Spleen (tissue), 7 donors: Measurements from ENCODE around the gene VWF.

Experiments
- POLR2A ChIP-seq, 3 donors: fragments of 450-650 bp; IDR thresholded peaks; one replicate each; pipeline ENCODE4 v1.5.1; 2017; ENCODE audit warnings: antibody characterized with exemption in 3 of 3, mild to moderate bottlenecking in 1 of 3
- POLR2AphosphoS5 ChIP-seq, 3 donors: sonication (generic); formaldehyde crosslinking; IDR thresholded peaks; one replicate each; pipeline ENCODE4 v1.5.1; 2017; ENCODE audit warnings: antibody characterized with exemption in 3 of 3
- TF ChIP-seq, protein P1 (sequence below), 11 experiments: fragments of 200-600 bp in 7 of 11; fragments of 450-650 bp in 4 of 11; sonication (generic) in 4 of 11; IDR thresholded peaks in 8 of 11; conservative IDR thresholded peaks in 3 of 11; 1 replicate in 7 of 11; 2 replicates in 4 of 11; pipeline versions ENCODE4 v1.4.0 to v1.8.0; 2016 to 2021; ENCODE audit warnings: antibody characterized with exemption in 11 of 11, inconsistent platforms in 4 of 11, mild to moderate bottlenecking in 1 of 11
- donor health status: DM: no; HTN: no; CAD: no; lungs with moderate emphysema.
- donor health status: DM: no; HTN: no; CAD: no.
- donor health status: DM: no; HTN: no; CAD: no.

DNA sequence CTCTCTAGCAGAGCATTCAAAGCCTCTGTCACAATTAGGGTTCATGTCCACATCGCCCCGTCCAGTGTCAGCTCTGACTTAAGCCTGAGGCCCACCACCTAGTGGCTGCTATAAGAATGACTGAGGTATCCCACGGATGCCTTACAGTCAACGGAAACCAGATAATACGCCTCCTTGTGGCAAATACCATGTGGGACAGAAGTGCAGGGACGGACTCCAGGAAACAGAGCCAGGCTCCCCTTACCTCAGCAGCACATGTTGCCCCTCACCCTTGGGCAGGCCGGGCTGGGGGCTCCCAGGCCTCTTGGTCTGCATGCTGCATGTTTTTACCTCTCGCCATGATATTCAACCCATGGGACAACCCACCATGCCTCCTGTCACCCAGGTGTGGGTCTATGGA is 86.3 kb downstream of the VWF start:
- TF ChIP-seq POLR2AphosphoS5 (IDR thresholded peaks at IDR 0.05) (no peak), POLR2A (IDR thresholded peaks at IDR 0.05) (no peak)
- TF ChIP-seq, protein P1, sequence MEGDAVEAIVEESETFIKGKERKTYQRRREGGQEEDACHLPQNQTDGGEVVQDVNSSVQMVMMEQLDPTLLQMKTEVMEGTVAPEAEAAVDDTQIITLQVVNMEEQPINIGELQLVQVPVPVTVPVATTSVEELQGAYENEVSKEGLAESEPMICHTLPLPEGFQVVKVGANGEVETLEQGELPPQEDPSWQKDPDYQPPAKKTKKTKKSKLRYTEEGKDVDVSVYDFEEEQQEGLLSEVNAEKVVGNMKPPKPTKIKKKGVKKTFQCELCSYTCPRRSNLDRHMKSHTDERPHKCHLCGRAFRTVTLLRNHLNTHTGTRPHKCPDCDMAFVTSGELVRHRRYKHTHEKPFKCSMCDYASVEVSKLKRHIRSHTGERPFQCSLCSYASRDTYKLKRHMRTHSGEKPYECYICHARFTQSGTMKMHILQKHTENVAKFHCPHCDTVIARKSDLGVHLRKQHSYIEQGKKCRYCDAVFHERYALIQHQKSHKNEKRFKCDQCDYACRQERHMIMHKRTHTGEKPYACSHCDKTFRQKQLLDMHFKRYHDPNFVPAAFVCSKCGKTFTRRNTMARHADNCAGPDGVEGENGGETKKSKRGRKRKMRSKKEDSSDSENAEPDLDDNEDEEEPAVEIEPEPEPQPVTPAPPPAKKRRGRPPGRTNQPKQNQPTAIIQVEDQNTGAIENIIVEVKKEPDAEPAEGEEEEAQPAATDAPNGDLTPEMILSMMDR (IDR thresholded peaks at IDR 0.05 in 8 of 11, conservative IDR thresholded peaks at IDR 0.05 in 3 of 11) = peak in 9 of 11 experiments; percentile 17 to 69 (median 52)
